ENCODE data around the gene ANTXR1. TPM values are rescaled to one million over a fixed set of nuclear protein-coding genes. Genes with fewer than 3 reads are reported as not detected.
"Not testable (repeated sequence)": the region's sequence is repeated elsewhere in the genome, so short reads cannot be mapped to it uniquely, and the experiment has no call there.

The ANTXR1 gene
- total and polyA plus RNA-seq, 10 donors: 2.8 to 66.7 (median 36.9) TPM

DNA sequence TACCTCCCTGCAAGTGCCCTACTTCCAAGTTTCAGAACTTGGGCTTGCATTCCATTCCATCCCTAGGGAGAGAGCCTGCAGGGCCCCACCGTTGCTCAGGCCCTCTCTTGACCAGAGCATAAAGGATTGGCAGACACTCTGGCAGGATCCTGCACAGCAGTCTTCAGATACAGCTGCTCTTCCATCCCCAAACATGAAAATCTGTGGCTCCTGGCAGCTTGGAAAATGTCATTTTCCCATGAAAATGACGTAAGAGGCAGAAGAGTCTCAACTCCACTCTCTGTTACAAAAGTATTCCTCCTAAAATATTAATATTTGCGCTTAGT is 211.5 kb downstream of the ANTXR1 start:
- intact Hi-C loops (cut with DNase I; ENCODE audit: low total_unique reads): no loop called here
- peak overlapping the region in 4 of 8 donors; percentile 2 to 50 (median 23) for H3K27ac ChIP-seq
- WGBS, 5 donors: 42 to 70% (median 60%) methylated on average over 3 of the region's 3 CpGs
- no peak overlapping the region for H3K4me3 ChIP-seq
- TF ChIP-seq, protein P1, sequence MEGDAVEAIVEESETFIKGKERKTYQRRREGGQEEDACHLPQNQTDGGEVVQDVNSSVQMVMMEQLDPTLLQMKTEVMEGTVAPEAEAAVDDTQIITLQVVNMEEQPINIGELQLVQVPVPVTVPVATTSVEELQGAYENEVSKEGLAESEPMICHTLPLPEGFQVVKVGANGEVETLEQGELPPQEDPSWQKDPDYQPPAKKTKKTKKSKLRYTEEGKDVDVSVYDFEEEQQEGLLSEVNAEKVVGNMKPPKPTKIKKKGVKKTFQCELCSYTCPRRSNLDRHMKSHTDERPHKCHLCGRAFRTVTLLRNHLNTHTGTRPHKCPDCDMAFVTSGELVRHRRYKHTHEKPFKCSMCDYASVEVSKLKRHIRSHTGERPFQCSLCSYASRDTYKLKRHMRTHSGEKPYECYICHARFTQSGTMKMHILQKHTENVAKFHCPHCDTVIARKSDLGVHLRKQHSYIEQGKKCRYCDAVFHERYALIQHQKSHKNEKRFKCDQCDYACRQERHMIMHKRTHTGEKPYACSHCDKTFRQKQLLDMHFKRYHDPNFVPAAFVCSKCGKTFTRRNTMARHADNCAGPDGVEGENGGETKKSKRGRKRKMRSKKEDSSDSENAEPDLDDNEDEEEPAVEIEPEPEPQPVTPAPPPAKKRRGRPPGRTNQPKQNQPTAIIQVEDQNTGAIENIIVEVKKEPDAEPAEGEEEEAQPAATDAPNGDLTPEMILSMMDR (IDR thresholded peaks at IDR 0.05 in 8 of 11, conservative IDR thresholded peaks at IDR 0.05 in 3 of 11): no peak
- TF ChIP-seq POLR2AphosphoS5 (IDR thresholded peaks at IDR 0.05): no peak
- TF ChIP-seq POLR2A (IDR thresholded peaks at IDR 0.05): no peak
- no peaks in the 10 kb centered on the region for H3K27me3 ChIP-seq (replicated peaks in 1 of 7)
- H3K9me3 ChIP-seq: no peaks in the 10 kb centered on the region
- peaks cover 0 to 4% (median 0%) of the 10 kb centered on the region in 6 donors for H3K4me1 ChIP-seq
- no peak for DNase-seq
- H3K36me3 ChIP-seq: no peaks in the 10 kb centered on the region

DNA sequence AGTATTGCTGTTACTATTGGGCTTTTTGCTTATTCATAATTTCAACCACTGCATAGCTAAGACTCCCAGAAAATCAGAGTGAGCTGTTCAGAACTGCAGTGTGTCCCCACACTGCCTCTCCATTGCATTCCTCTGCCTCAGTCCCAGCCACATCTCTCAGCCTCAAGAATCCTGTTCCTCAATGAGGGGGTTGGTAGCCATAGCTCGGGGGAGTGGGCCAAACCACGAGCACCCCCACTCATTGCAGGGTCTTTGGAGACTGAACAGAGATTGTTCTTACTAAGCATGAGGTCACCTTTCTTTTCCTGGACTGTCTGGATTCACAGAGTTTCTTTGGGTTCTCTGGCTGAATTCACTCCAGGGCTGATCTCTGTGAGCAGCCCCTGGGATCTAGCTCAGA is 213.0 kb downstream of the ANTXR1 start:
- intact Hi-C loops (cut with DNase I; ENCODE audit: low total_unique reads): no loop called here
- no peak overlapping the region for H3K4me3 ChIP-seq
- no peaks in the 10 kb centered on the region for H3K9me3 ChIP-seq
- H3K27ac ChIP-seq: no peak overlapping the region
- WGBS, 5 donors: 57 to 88% (median 80%) methylated on average over 2 of the region's 2 CpGs
- TF ChIP-seq, protein P1 (IDR thresholded peaks at IDR 0.05 in 8 of 11, conservative IDR thresholded peaks at IDR 0.05 in 3 of 11): no peak
- TF ChIP-seq POLR2AphosphoS5 (IDR thresholded peaks at IDR 0.05) (no peak), POLR2A (IDR thresholded peaks at IDR 0.05) (no peak)
- no peaks in the 10 kb centered on the region for H3K36me3 ChIP-seq
- H3K27me3 ChIP-seq (replicated peaks in 1 of 7): no peaks in the 10 kb centered on the region
- H3K4me1 ChIP-seq: peaks cover 0 to 4% (median 0%) of the 10 kb centered on the region in 6 donors
- DNase-seq: no peak

DNA sequence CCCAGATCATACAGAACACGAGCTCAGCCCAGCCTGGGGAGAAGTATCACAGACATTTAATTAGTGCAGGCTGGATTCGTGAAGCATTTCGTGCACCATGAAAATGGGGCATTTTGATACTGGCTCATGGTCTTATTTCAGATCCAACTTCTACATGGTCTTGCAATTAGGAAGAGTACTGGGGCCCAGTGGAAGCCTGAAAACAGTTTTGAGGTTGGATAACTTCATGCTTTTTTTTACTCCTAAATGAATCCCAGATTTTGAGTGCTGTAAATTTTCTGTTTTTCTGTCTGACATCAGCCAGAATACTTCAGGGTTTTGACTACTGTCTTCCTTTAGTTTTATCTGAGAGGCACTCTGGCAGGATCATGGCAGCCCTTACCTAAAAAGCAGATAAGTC is 213.9 kb downstream of the ANTXR1 start:
- Histone ChIP-seq H3K27ac (no peak overlapping the region), H3K9me3 (no peaks in the 10 kb centered on the region), H3K27me3 (replicated peaks in 1 of 7) (no peaks in the 10 kb centered on the region), H3K4me1 (peaks cover 0 to 4% (median 0%) of the 10 kb centered on the region in 6 donors), H3K36me3 (no peaks in the 10 kb centered on the region), H3K4me3 (no peak overlapping the region)
- intact Hi-C loops (cut with DNase I; ENCODE audit: low total_unique reads): no loop called here
- no peak for TF ChIP-seq POLR2AphosphoS5 (IDR thresholded peaks at IDR 0.05)
- 83 to 96% (median 92%) methylated on average over 3 of the region's 3 CpGs for WGBS, 5 donors
- no peak for DNase-seq

DNA sequence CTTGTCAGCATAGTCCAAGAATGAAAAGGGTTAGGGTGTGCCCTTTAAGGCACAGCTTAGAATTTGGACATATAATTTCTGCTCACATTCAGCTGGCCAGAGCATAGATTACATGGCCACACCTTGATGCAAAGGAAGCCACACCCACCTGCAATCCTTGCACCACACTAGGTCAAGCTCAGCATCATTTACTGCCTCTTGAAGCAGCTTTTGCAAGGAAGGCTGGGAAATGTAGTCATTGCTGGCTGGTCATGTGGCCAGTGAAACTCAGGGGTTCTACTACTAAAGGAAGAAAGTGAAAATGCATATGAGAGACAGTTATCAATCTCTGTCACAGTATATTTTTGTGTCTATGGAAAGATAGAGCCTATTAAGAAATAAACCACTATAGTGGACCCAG is 214.7 kb downstream of the ANTXR1 start:
- no peak for TF ChIP-seq POLR2A (IDR thresholded peaks at IDR 0.05)
- no peak for TF ChIP-seq POLR2AphosphoS5 (IDR thresholded peaks at IDR 0.05)
- TF ChIP-seq, protein P1 (IDR thresholded peaks at IDR 0.05 in 8 of 11, conservative IDR thresholded peaks at IDR 0.05 in 3 of 11): no peak
- no peaks in the 10 kb centered on the region for H3K9me3 ChIP-seq
- peaks cover 0 to 4% (median 0%) of the 10 kb centered on the region in 6 donors for H3K4me1 ChIP-seq
- no peak for DNase-seq
- H3K27ac ChIP-seq: no peak overlapping the region
- no peaks in the 10 kb centered on the region for H3K36me3 ChIP-seq
- intact Hi-C loops (cut with DNase I; ENCODE audit: low total_unique reads): no loop called here
- no peak overlapping the region for H3K4me3 ChIP-seq
- H3K27me3 ChIP-seq (replicated peaks in 1 of 7): no peaks in the 10 kb centered on the region

DNA sequence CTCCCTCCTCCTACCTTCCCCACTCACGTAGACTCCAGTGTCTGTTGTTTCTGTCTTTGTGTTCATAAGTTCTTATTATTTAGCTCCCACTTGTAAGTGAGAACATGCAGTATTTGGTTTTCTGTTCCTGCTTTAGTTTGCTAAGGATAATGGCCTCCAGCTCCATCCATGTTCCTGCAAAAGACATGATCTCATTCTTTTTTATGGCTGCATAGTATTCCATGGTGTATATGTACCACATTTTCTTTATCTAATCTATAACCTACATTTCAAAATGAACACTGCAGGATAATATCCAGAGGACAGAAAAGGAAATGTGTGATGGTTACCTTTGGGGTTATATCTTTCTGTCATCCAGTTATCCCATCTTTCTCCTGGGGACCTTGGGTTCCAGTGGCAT is 218.0 kb downstream of the ANTXR1 start:
- H3K4me3 ChIP-seq; H3K9me3 ChIP-seq; H3K27ac ChIP-seq; H3K36me3 ChIP-seq; H3K27me3 ChIP-seq (replicated peaks in 1 of 7); DNase-seq; intact Hi-C loops (cut with DNase I; ENCODE audit: low total_unique reads); H3K4me1 ChIP-seq: not testable (repeated sequence)
- 83 to 95% (median 91%) methylated on average over 1 of the region's 1 CpG for WGBS, 5 donors

Data from spleen (tissue), 11 donors.